ENCODE data around the gene SOBP. TPM values are rescaled to one million over a fixed set of nuclear protein-coding genes. Genes with fewer than 3 reads are reported as not detected.

The SOBP gene
- total and polyA plus RNA-seq, 2 experiments from 2014 or later, result 1.5 to 3.0 TPM

DNA sequence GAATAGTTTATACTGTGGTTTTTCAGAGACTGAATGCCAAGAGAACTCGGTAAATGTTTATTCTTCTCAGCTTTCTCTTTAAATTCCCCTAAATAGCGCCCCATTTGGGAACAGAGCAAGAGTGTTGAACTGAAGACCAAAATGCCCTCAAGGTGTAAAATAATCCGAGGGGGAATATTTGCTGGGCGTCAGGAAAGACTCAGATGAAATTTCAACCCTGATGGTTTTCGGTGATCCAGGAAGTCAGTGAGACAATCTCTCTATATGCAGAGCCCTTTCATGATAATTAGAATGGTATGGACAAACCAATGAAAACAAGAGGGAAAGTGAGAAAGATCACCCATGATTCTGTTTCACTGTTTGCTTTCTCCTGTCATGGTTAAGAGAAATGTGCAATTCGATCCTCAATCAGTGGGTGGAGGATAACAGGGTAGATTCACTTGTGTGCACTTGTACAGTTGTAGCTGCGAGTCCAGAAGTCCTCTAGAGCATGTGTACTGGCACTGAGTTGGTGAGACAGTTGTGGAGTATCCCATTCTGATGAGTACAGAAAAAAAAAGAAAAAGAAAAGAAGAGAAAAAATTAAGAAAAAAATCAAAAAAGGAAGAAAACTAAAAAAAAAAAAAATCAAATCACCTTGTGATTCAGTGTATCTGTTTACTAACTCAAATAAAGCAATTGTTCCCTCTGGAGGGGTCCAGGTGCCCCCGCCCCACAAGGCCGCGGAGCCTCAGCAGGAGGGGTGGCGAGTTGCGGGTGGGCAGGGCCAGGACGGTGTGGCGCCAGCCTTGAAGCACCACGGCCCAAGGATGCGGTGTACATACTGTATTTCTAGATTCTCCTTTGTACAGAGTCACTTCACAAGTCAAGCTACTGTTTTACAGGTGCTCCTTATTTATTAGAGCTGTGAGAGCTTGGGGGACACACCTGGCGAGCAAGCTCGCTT, 169.3 kb downstream of the SOBP start:
- H3K27me3 Mint-ChIP-seq (ENCODE audit: insufficient read depth, low read depth, poor library complexity), result peaks cover 2% of the 10 kb centered on the region
- no peak for DNase-seq (ENCODE audit: low spot score)
- peaks cover 30% of the 10 kb centered on the region; the same call in 1 of the 2 replicates for H3K4me1 ChIP-seq (ENCODE audit: insufficient read depth)
- no peak overlapping the region for H3K4me3 ChIP-seq
- no peaks in the 10 kb centered on the region; the same call in 2 of the 3 replicates for H3K9me3 Mint-ChIP-seq
- no peak for ATAC-seq
- TF ChIP-seq, protein P1, sequence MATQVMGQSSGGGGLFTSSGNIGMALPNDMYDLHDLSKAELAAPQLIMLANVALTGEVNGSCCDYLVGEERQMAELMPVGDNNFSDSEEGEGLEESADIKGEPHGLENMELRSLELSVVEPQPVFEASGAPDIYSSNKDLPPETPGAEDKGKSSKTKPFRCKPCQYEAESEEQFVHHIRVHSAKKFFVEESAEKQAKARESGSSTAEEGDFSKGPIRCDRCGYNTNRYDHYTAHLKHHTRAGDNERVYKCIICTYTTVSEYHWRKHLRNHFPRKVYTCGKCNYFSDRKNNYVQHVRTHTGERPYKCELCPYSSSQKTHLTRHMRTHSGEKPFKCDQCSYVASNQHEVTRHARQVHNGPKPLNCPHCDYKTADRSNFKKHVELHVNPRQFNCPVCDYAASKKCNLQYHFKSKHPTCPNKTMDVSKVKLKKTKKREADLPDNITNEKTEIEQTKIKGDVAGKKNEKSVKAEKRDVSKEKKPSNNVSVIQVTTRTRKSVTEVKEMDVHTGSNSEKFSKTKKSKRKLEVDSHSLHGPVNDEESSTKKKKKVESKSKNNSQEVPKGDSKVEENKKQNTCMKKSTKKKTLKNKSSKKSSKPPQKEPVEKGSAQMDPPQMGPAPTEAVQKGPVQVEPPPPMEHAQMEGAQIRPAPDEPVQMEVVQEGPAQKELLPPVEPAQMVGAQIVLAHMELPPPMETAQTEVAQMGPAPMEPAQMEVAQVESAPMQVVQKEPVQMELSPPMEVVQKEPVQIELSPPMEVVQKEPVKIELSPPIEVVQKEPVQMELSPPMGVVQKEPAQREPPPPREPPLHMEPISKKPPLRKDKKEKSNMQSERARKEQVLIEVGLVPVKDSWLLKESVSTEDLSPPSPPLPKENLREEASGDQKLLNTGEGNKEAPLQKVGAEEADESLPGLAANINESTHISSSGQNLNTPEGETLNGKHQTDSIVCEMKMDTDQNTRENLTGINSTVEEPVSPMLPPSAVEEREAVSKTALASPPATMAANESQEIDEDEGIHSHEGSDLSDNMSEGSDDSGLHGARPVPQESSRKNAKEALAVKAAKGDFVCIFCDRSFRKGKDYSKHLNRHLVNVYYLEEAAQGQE (IDR thresholded peaks at IDR 0.05; ENCODE audit: unreplicated experiment), result no peak
- TF ChIP-seq STAT1 (IDR thresholded peaks at IDR 0.05; ENCODE audit: unreplicated experiment) (no peak), ZNF114 (CRISPR knock-in tag; IDR thresholded peaks at IDR 0.05) (no peak), ZNF331 (CRISPR knock-in tag; IDR thresholded peaks at IDR 0.05; ENCODE audit: low read depth) (no peak), CREB1 (CRISPR knock-in tag; IDR thresholded peaks at IDR 0.05; ENCODE audit: low read depth) (no peak), NANOG (IDR thresholded peaks at IDR 0.05; ENCODE audit: borderline replicate concordance) (no peak), POLR2AphosphoS5 (IDR thresholded peaks at IDR 0.05; ENCODE audit: low read depth) (no peak), JUNB (IDR thresholded peaks at IDR 0.05; ENCODE audit: unreplicated experiment) (no peak), EZH2phosphoT487 (IDR thresholded peaks at IDR 0.05; ENCODE audit: unreplicated experiment) (no peak), EZH2 (IDR thresholded peaks at IDR 0.05; ENCODE audit: low read depth, unreplicated experiment) (no peak)
- TF ChIP-seq, protein P2, sequence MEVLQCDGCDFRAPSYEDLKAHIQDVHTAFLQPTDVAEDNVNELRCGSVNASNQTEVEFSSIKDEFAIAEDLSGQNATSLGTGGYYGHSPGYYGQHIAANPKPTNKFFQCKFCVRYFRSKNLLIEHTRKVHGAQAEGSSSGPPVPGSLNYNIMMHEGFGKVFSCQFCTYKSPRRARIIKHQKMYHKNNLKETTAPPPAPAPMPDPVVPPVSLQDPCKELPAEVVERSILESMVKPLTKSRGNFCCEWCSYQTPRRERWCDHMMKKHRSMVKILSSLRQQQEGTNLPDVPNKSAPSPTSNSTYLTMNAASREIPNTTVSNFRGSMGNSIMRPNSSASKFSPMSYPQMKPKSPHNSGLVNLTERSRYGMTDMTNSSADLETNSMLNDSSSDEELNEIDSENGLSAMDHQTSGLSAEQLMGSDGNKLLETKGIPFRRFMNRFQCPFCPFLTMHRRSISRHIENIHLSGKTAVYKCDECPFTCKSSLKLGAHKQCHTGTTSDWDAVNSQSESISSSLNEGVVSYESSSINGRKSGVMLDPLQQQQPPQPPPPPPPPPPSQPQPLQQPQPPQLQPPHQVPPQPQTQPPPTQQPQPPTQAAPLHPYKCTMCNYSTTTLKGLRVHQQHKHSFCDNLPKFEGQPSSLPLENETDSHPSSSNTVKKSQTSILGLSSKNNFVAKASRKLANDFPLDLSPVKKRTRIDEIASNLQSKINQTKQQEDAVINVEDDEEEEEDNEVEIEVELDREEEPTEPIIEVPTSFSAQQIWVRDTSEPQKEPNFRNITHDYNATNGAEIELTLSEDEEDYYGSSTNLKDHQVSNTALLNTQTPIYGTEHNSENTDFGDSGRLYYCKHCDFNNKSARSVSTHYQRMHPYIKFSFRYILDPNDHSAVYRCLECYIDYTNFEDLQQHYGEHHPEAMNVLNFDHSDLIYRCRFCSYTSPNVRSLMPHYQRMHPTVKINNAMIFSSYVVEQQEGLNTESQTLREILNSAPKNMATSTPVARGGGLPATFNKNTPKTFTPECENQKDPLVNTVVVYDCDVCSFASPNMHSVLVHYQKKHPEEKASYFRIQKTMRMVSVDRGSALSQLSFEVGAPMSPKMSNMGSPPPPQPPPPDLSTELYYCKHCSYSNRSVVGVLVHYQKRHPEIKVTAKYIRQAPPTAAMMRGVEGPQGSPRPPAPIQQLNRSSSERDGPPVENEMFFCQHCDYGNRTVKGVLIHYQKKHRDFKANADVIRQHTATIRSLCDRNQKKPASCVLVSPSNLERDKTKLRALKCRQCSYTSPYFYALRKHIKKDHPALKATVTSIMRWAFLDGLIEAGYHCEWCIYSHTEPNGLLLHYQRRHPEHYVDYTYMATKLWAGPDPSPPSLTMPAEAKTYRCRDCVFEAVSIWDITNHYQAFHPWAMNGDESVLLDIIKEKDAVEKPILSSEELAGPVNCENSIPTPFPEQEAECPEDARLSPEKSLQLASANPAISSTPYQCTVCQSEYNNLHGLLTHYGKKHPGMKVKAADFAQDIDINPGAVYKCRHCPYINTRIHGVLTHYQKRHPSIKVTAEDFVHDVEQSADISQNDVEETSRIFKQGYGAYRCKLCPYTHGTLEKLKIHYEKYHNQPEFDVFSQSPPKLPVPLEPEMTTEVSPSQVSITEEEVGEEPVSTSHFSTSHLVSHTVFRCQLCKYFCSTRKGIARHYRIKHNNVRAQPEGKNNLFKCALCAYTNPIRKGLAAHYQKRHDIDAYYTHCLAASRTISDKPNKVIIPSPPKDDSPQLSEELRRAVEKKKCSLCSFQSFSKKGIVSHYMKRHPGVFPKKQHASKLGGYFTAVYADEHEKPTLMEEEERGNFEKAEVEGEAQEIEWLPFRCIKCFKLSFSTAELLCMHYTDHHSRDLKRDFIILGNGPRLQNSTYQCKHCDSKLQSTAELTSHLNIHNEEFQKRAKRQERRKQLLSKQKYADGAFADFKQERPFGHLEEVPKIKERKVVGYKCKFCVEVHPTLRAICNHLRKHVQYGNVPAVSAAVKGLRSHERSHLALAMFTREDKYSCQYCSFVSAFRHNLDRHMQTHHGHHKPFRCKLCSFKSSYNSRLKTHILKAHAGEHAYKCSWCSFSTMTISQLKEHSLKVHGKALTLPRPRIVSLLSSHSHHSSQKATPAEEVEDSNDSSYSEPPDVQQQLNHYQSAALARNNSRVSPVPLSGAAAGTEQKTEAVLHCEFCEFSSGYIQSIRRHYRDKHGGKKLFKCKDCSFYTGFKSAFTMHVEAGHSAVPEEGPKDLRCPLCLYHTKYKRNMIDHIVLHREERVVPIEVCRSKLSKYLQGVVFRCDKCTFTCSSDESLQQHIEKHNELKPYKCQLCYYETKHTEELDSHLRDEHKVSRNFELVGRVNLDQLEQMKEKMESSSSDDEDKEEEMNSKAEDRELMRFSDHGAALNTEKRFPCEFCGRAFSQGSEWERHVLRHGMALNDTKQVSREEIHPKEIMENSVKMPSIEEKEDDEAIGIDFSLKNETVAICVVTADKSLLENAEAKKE (CRISPR knock-in tag; IDR thresholded peaks at IDR 0.05), result no peak
- TF ChIP-seq, protein P3, sequence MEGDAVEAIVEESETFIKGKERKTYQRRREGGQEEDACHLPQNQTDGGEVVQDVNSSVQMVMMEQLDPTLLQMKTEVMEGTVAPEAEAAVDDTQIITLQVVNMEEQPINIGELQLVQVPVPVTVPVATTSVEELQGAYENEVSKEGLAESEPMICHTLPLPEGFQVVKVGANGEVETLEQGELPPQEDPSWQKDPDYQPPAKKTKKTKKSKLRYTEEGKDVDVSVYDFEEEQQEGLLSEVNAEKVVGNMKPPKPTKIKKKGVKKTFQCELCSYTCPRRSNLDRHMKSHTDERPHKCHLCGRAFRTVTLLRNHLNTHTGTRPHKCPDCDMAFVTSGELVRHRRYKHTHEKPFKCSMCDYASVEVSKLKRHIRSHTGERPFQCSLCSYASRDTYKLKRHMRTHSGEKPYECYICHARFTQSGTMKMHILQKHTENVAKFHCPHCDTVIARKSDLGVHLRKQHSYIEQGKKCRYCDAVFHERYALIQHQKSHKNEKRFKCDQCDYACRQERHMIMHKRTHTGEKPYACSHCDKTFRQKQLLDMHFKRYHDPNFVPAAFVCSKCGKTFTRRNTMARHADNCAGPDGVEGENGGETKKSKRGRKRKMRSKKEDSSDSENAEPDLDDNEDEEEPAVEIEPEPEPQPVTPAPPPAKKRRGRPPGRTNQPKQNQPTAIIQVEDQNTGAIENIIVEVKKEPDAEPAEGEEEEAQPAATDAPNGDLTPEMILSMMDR (conservative IDR thresholded peaks at IDR 0.05; ENCODE audit: low read depth in 2 of 2), result no peak; a peak in 2 of 4 replicates
- TF ChIP-seq, protein P4, sequence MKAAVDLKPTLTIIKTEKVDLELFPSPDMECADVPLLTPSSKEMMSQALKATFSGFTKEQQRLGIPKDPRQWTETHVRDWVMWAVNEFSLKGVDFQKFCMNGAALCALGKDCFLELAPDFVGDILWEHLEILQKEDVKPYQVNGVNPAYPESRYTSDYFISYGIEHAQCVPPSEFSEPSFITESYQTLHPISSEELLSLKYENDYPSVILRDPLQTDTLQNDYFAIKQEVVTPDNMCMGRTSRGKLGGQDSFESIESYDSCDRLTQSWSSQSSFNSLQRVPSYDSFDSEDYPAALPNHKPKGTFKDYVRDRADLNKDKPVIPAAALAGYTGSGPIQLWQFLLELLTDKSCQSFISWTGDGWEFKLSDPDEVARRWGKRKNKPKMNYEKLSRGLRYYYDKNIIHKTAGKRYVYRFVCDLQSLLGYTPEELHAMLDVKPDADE (IDR thresholded peaks at IDR 0.05), result no peak
- H3K4me2 ChIP-seq, result no peak overlapping the region; the same call in 1 of the 2 replicates
- no peak overlapping the region for H2AFZ ChIP-seq
- H3K9me2 ChIP-seq (ENCODE audit: insufficient read depth), result 0 out of 2 replicates have a peak, but pooled peaks cover 3% of the 10 kb centered on the region
- H3K27ac ChIP-seq (ENCODE audit: low read depth), result no peak overlapping the region
- H3K27me3 ChIP-seq (ENCODE audit: insufficient read depth), result no peaks in the 10 kb centered on the region
- H3K27ac Mint-ChIP-seq, result no peak overlapping the region
- no peaks in the 10 kb centered on the region for H4K20me1 ChIP-seq (replicated peaks; ENCODE audit: insufficient read depth)
- no peaks in the 10 kb centered on the region for H3K36me3 ChIP-seq (ENCODE audit: insufficient read depth)
- H3K4me3 Mint-ChIP-seq, result no peak overlapping the region
- H3K36me3 Mint-ChIP-seq (ENCODE audit: low read depth), result no peaks in the 10 kb centered on the region
- no peaks in the 10 kb centered on the region for H3F3A ChIP-seq (replicated peaks; ENCODE audit: low read depth)
- H3K79me2 ChIP-seq (replicated peaks; ENCODE audit: insufficient read depth), result no peaks in the 10 kb centered on the region
- peaks cover 35% of the 10 kb centered on the region for H3K4me1 Mint-ChIP-seq
